Activated T-cell treated with anti-CD3 and anti-CD28 coated beads for 24 hours (primary cell): ENCODE measurements around the gene DCDC2C.

Source experiments
- DNase-seq: peaks from one replicate; pipeline ENCODE4 v3.0.0-alpha.2; 2020; ENCODE audit warnings: low read depth

Gene DCDC2C

DNA sequence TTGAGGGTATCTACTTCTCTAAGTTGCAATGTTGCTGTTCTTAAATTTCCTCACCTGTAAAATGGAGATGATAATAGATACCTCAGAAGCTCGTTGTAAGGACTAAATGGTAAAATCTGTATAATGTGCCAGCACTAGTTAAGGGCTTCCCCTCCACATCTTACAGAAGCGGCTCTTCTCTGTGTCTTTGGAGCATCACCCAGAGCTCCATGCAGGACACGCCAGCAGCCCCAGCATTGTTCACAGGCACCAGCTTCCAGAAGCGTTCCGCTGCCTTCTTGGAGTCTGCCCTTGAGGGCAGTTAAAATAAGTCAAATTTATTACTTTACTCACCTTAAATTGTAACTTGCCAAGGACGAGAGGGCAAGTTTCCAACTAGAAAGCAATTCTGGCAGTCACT, 5.8 kb downstream of the DCDC2C start:
- no peak for DNase-seq

DNA sequence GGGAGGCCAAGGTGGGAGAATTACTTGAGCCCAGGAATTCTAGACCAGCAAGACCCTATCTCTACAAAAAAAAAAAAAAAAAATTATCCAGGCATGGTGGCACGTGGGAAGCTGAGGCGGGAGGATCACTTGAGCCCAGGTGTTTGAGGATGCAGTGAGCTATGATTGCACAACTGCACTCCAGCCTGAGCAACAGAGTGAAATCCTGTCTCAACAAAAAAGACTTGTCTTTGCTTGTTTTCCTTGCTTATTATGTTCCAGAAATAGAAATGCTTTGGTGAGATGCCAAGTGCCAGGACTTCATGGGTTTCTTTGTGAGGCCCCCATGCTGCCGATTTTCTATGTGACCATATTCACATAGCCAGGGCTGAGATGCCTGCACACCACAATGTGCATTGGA, 9.0 kb downstream of the DCDC2C start:
- DNase-seq, result no peak

DNA sequence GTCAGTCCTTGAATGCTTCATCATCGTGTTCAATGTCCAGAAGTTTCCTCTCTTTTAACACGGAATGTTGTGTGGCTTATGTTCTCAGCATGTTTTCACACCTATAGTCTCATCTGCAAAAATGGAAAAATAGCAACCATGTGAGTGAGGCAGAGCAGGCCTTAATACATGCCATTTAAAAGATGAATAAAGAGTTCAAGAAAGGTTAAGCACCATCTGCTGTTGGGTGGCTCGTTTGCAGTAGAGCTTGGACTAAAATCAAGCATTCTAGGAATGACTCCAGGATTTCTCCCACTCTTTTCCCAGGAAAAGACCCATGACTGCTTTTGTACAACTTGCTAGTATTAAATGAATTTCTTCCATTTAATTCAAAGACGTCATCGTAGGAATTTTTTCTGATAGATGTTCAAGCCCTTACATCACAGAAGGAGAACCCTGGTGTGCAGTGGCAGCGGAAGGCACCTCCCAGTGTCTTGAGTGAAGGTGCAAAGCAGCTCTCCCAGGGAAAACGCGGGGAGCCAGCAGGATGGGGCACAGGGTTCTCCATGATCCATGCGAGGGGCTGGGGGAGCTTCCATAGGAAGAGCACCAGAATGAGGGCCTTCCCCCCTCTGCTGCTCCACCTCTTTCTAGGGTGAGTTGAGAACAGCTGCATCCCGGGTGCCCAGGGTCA, 9.6 kb downstream of the DCDC2C start:
- DNase-seq, result no peak

DNA sequence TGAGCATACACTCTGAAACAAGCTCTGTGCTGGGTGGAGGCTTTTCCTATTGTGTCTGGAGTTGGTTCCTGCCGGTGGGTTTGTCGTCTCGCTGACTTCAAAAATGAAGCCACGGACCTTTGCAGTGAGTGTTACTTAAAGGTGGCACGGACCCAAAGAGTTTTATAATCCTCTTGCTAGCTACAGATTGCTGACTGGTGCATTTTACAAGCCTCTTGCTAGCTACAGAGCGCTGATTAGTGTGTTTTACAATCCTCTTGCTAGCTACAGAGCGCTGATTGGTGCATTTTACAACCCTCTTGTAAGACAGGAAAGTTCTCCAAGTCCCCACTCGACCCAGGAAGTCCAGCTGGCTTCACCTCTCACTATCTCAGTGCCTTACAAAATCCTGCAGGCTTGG, 15.3 kb downstream of the DCDC2C start:
- no peak for DNase-seq

DNA sequence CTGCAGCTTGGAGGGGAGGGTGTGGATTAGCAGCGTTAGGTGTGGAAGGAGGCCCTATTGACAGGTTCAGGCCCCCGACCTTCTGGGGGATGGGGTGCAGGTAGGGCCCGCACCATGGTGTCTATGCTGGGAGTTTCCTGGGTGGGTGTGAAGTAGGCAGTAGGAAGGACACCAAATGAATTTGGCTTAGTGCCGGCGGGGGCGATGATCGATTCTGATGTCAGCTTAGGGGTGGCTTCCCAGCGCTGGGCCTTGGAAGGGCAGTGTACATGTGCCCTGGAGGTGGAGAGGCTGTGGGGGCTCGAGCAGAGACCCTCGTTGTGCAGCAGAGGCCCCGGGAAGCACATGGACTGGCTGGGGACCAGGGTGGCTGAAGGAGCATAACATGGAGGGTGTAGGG, 21.6 kb downstream of the DCDC2C start:
- DNase-seq, result no peak

DNA sequence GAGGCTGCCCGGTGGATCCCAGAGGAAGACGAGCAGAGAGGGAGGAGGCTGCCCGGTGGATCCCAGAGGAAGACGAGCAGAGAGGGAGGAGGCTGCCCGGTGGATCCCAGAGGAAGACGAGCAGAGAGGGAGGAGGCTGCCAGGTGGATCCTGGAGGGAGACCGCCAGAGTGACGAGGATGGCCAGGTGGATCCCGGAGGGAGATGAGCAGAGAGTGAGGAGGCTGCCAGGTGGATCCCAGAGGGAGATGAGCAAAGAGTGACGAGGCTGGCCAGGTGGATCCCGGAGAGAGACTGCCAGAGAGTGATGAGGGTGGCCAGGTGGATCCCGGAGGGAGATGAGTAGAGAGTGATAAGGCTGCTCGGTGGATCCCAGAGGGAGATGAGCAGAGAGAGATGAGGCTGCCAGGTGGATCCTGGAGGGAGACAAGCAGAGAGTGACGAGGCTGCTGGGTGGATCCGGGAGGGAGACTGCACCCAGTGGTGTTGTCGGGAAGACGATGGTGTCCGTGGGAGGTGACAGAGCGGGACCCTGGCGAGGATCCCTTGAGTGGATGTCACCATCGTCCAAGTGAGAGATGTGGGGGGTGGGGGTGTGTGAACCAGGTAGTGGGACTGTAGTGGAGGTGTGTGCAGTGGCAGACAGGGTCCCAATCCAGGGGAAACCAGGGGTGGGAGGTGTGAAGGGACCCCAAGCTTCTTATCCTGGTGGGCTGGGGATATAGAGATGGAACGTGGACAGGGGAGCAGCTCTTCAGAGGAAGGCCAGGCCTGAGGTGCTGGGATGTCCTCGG, 22.3 kb downstream of the DCDC2C start:
- DNase-seq, result no peak

DNA sequence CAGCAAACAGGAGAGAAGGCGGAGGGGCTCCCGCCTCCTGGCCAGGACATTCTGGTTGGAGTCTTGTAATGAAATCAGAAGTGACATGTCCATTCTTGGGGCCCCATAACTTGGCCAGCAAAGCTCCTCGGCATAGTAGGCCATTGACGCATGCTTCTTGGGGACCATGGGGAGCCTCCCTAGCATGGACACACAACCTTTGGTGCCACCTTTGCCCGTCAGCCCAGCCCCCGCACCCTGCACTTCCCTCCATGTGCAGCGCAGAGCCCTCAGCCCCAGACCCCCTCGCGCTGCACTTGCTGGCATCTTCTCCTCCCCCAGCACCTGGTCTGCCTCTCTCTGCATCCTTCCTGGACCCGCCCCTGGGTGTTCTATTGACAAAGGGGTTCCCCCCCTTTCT, 23.1 kb downstream of the DCDC2C start:
- no peak for DNase-seq

DNA sequence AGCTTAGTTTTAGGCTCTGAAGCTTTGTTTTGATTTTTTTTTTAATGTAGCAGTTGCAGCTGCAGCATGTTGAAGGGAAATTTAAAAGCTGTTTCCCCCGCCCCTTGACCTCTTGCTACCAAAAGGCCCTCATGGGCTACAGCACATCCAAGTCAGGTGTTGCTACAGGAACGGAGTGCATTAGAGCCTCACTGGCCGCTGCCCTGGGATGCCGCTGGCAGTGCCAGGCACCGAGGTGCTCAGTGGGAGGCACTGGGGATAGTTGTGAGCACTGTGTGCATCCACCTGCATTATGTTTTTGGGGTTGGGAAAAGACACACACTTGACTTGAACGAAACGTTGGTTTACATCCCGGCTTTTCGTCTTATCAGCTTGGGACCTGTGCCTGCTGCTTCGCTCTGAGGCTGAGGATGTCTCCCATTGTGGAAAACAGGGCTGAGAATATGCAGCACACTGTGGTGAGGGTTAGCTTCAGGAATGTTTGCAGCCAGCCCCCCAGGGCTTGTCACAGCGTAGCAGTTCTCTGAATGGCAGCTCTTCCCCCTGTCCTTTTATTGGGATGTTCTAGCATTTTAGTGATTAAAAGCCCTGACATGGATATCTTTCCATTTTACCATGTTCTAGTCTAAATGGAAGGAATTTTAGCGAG, 24.1 kb downstream of the DCDC2C start:
- DNase-seq, result no peak

DNA sequence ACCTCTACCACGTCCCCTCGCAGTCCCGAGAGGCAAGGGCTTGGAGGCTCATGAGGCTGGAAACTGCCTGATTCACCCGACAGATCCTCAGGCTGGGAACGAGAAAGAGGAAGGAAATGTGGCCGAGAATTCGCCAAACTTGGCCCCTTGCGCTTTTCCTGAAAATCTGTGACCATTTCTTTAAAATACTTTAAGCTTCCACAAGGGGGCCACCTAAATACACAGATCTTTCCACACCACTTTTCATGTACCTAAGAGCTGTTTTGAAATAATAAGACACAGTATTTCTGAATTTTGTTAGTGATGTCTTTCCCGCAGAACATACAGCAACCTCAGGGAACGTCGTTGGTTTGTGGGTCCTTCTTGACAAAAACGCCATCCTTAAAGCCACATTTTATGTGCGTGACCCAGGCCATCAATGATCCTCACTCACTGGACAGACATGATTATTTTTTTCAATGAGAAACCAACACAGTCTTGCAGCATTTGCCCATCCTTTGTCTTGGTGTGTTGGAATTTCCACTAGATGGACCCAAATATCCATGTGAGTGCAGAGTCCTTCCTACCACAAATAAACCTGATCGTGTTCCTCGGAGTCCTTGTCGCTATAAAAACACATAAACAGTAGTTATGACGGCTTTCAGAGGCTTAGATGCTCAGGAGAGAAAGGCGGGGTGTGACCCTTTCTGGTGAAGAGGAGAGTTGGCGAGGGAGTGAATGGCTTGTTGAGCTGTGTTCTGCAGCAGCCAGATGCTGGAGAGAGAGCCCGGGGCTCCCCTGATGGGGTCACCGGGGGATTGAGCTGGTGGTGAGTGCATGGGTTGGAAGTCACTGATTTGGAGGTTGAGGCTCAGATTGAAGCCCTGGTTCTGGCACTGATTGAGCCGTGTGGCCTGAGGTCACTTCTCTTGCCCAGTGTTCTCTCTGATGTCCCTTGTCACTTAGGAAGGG, 25.0 kb downstream of the DCDC2C start:
- DNase-seq, result no peak

DNA sequence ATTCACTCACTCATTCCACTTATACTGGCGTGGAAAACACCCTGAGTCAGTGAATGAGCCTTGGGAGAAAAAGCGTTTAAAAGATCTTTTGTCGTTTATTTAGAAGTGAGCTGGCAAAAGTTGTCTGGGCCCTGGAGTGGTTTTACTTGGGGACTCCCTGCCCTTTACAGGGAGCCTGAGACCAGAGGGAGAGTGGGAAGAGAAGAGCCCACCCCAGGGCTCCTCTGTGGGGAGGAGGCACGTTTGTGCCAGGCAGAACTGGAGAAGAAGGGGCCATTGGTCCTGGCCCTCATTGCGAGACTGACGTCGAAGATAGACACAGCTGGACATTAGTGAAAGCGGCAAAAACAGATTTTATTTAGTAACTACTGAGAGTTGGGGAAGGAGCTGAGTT, 25.7 kb downstream of the DCDC2C start:
- DNase-seq, result no peak

DNA sequence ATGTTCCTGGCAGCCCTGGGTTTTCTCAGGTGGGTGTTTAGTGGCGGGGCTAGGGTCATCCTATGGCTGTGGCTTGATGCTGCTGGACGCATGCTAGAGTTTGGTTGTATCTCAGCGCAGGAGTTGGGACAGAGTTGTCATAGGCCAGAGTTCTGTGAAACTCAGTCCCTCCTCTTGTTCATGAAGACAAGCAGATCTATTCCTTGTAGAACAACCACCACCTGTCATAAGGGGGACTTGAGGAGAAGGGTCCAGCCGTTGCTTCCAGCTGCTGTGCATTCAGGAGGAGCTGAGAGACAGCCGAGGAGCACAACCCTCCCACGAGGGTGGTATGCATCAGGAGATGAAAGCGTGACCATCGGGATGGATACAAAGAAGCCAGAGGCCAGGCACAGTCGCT, 26.4 kb downstream of the DCDC2C start:
- DNase-seq, result no peak

DNA sequence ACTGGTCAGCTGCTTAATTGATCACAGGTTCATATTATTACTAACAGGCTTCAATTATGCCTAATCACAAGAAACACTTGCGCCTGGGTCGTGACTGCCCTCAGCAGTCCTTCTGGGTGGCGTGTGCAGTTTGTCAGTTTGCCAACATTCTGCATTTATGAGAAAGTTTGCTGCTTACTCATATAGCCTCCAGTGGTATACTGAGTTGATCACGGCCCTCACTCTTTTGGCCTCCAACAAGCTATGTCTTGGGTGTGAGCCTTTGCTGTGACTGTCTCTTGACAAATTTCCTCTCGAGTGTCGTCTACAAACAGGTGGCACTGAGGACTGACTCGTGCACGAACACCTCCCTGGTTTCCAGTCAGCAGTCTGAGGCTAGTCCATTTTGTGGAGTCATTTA, 27.3 kb downstream of the DCDC2C start:
- DNase-seq, result no peak

DNA sequence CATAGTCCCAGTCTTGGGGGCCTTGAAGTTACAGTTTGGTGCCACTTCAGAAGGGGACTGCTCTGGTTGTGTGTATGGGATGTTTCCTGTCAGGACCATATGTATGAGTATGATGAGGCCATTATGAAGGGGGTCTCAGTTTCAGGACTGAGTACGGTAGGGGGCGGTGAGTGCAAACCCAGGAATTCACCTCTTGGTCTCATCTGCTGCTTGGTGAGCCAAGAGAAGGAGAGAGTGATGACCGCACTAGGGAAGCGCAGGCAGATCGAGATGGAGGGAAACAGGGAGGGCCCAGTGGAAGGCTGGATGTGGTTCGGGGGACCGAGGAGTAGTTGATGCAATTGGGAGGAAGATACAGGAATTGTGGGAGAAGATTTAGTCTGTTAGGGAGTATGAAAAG, 28.5 kb downstream of the DCDC2C start:
- DNase-seq, result no peak

DNA sequence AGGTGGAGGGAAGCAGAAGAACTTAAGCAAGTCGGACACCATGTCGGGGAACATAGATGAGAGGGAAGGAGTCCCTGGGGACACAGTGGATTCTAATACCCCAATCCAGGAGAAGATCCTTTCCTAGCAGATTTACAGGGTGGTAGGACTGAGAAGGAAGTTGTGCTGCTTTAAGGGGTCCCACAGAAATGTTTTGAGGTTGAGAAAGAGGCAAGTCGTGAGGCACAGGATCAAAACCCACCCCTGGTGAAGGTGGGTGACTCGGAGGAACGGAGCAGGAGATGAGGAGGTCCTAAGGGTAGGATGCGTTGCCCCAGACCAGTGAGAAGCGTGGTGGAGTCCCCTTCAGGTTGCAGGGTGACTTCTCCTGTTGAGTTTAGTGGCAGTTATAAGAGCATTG, 32.7 kb downstream of the DCDC2C start:
- no peak for DNase-seq

DNA sequence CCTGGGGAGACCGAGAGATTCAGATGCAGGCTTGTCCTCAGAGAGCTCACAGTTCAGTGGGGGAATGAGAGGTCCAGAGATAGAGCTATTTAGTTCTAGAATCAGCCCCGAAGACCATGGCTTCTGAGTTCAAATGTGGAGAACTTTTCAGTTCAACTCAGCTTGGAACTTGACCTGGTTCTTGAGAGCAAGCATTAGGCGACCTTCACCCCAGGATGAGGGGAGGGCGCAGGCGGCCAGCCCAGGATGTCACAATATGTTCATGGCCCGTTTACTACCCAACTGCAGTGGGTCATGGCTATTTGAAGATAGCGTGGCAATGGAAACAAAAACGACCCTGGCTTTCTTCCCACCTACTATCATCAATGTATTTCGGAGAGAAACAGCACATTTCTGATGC, 33.8 kb downstream of the DCDC2C start:
- DNase-seq, result no peak

DNA sequence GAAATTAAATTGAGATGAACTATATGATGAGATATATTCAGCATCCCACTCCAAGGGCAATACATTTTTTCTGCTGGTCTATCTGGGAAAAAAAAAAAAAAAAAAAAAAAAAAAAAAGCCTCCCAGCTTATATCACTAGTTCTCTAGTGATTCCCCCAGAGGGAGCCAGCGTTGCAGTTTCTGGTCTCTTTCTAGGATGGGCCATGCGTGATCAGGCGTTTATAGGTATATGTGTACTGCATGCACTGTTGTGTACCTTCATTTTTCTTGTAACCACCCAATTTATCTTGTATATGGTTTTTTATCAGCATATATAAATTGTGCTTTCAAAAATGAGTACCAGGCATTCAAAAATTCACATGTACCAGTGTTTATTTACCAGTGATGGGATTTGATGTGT, 35.1 kb downstream of the DCDC2C start:
- DNase-seq, result no peak

DNA sequence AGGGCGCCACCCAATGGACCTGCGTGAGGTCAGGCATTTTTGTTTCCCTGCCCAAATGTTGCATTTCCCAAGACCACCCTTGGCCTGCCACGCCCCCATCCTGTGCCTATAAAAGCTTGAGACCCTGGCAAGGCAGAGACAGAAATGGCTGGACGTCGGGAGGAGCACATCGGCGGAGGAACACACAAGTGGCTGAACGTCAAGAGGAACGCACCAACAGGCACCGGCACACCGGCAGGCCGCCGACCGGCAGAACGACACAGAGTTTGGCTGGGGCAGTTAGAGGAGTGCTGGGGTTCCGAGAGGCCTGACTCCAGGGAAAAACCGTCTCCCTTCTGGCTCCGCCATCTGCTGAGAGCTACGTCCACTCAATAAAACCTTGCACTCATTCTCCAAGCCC, 35.9 kb downstream of the DCDC2C start:
- no peak for DNase-seq

DNA sequence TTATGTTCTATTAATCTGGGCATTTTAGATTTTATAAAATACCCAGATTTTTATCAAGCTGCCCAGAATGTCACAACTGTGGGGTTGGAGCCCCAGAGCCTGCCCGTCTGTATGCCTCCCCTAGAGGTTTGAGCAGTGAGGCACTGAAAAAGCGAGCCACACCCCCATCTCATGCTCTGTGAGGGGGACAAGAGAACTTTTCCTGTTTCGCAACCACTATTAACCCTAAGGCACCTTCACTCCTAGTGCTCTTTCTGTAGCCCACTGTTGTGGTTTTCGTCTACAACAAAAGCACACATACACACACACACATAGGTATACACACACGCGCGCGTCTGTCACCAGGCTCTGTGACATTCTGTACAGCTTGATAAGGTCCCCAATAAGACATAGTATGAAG, 38.0 kb downstream of the DCDC2C start:
- no peak for DNase-seq

DNA sequence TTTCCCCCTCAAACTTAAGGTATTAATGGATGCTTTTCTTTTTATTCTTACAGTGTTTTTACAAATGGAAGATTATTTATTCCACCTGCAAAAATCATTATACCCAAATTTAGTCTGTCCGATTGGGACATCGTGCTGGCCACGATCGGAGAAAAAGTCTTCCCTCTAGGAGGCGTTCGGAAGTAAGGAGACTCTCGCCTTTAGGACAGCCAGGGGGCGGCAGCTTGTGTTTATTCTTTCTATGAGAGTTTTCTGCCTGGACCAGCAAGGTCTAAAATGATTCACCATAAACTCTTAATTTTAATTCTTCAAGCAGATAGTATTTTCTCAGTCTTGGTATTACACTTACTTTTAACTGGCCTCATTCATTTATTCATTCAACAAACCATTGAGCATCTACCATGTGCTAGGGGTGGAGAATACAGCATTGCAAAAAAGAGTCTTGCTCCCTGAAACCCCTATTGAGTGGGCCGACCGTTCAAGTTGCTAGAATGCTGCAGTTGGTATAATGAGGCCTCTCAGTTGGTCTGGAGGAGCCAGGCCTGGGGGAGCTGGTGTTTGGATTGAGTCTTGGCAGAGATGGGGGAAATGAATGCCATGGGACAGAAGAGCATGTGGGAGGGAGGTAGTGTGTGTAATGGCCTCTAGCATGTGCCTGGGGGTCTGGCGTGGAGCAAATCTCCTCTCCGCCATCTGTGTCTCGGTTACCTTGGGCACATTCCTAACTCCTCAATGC, 38.7 kb downstream of the DCDC2C start:
- DNase-seq, result no peak

DNA sequence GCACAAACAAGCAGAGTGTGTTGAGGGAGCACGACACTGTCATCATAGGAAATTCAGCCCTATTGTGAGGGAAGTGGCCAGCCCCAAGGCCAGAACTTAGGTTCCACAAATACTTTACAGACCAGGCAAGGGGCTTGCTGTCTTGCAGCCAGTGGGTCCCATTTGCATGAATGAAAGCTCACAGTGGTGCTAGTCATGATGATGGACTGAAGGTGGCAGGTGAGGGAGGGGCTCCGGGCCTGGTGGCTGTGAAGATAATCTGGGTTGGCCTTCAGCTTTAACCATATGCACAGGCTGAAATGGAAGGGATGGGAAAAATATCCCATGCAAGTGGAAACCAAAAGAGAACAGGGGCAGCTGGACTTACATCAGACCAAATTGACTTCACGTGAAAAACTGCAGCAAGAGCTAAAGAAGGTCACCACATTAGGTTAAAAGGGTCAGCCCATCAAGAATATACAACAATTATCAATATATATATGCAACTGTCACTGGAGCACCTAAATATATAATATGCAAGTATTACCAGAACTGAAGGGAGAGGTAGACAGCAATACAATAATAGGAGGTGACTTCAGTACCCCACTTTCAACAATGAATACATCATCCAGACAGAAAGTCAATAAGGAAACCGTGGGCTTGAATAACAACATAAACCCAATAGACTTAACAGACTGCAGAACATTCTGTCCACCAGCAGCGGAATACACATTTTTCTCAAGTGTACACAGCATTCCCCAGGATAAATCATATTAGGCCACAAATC, 39.6 kb downstream of the DCDC2C start:
- no peak for DNase-seq
